Lung (tissue), 4 donors: ENCODE data around the gene CPT1A. TPM values are rescaled to one million over a fixed set of nuclear protein-coding genes. Genes with fewer than 3 reads are reported as not detected.

Experiments
- polyA plus RNA-seq, 2 donors: library from polyadenylated mRNA; stranded (reverse); fragments of 200-250 nt; gene quantifications; one replicate each; pipeline ENCODE4 v1.2.1, GENCODE V29; 2013
- total RNA-seq, 2 donors: library from RNA; depleted of rRNA in 1 of 2; stranded (reverse); fragments of >200 nt in 1 of 2; gene quantifications; one replicate each; pipeline ENCODE4 v1.2.1, GENCODE V29; 2014 to 2021
- donor health status: Bipolar disorder and iron deficiency.
- donor health status: healthy.
- donor health status: DM: yes; HTN: yes; CAD: no.

CPT1A gene
- total and polyA plus RNA-seq, 4 donors = 17.0 to 51.7 (median 18.4) TPM

Other genes starting within 250 kb of the CPT1A start
- gene GAL, start 157.4 kb downstream of the CPT1A start, total RNA-seq = under 1 TPM in 1 of 2 donors, not detected in 1; 0.61 TPM
- 1 to 10 TPM in 1 of 2 donors, not detected in 1; 1.8 TPM for gene GAL, start 157.4 kb downstream of the CPT1A start, polyA plus RNA-seq
- 1 to 10 TPM; 1.8 to 6.7 TPM for gene TESMIN, start 90.4 kb downstream of the CPT1A start, total RNA-seq
- gene TESMIN, start 90.4 kb downstream of the CPT1A start, polyA plus RNA-seq = 1 to 10 TPM in 1 of 2 donors, under 1 TPM in 1; 0.55 to 1.8 TPM
- 10 to 100 TPM; 27.0 to 46.2 TPM for gene MRPL21, start 61.9 kb upstream of the CPT1A start, total RNA-seq
- gene MRPL21, start 61.9 kb upstream of the CPT1A start, polyA plus RNA-seq = 100 to 1,000 TPM in 1 of 2 donors, 10 to 100 TPM in 1; 70.4 to 101 TPM
- gene IGHMBP2, start 62.0 kb upstream of the CPT1A start, total RNA-seq = 10 to 100 TPM; 19.8 to 21.0 TPM
- 10 to 100 TPM; 12.4 to 15.3 TPM for gene IGHMBP2, start 62.0 kb upstream of the CPT1A start, polyA plus RNA-seq
- not detected for gene MRGPRD, start 139.1 kb upstream of the CPT1A start, total RNA-seq
- not detected for gene MRGPRD, start 139.1 kb upstream of the CPT1A start, polyA plus RNA-seq
- gene MRGPRF, start 171.3 kb upstream of the CPT1A start, total RNA-seq = 10 to 100 TPM; 12.8 to 16.8 TPM
- gene MRGPRF, start 171.3 kb upstream of the CPT1A start, polyA plus RNA-seq = 10 to 100 TPM in 1 of 2 donors, 1 to 10 TPM in 1; 9.2 to 11.6 TPM
- 10 to 100 TPM; 16.8 to 25.0 TPM for gene TPCN2, start 207.0 kb upstream of the CPT1A start, total RNA-seq
- gene TPCN2, start 207.0 kb upstream of the CPT1A start, polyA plus RNA-seq = 10 to 100 TPM; 10.0 to 12.3 TPM